Astrocyte (in vitro differentiated cells and primary cell): ENCODE measurements around the gene ZC3H12A. TPM values are rescaled to one million over a fixed set of nuclear protein-coding genes. Genes with fewer than 3 reads are reported as not detected.

Experiments
- DNase-seq: peaks from one replicate; pipeline ENCODE4 v3.0.0-alpha.2; 2010; ENCODE audit warnings: low read depth
- FAIRE-seq: peaks from 2 replicates; lab custom pipeline; 2011; peaks lifted over from hg19 to GRCh38; lab: Jason Lieb, UNC
- H2AFZ ChIP-seq: 2 replicates; pipeline ENCODE4 v1.6.0; 2012; ENCODE audit warnings: low read depth, low read length, inconsistent platforms
- H3K27ac ChIP-seq: 2 replicates; pipeline ENCODE4 v1.5.1; 2011; ENCODE audit warnings: low read depth, low read length, inconsistent platforms
- H3K27me3 ChIP-seq: 2 replicates; pipeline ENCODE4 v1.6.0; 2011; ENCODE audit warnings: low read length, inconsistent platforms; ENCODE audit not compliant: insufficient read depth
- H3K36me3 ChIP-seq: 2 replicates; pipeline ENCODE4 v1.5.1; 2011; ENCODE audit warnings: low read length, inconsistent platforms; ENCODE audit not compliant: insufficient read depth
- H3K4me1 ChIP-seq: 2 replicates; pipeline ENCODE4 v1.5.1; 2011; ENCODE audit warnings: low read length, inconsistent platforms; ENCODE audit not compliant: insufficient read depth
- H3K4me2 ChIP-seq: 2 replicates; pipeline ENCODE4 v1.6.0; 2012; ENCODE audit warnings: low read length, inconsistent platforms
- H3K4me3 ChIP-seq: 2 replicates; pipeline ENCODE4 v1.5.1; 2011; ENCODE audit warnings: low read depth, mild to moderate bottlenecking, low read length, inconsistent platforms; ENCODE audit not compliant: insufficient read depth
- H3K79me2 ChIP-seq: 2 replicates; pipeline ENCODE4 v1.6.0; 2012; ENCODE audit warnings: mild to moderate bottlenecking, low read length, inconsistent platforms; ENCODE audit not compliant: insufficient read depth
- H3K9ac ChIP-seq: 2 replicates; pipeline ENCODE4 v1.6.0; 2012; ENCODE audit warnings: mild to moderate bottlenecking, low read length, inconsistent platforms
- H3K9me3 ChIP-seq: 2 replicates; pipeline ENCODE4 v1.5.1; 2012; ENCODE audit warnings: low read depth, mild to moderate bottlenecking, low read length, inconsistent platforms; ENCODE audit not compliant: insufficient read depth
- H4K20me1 ChIP-seq: 2 replicates; pipeline ENCODE4 v1.6.0; 2012; ENCODE audit warnings: low read length, inconsistent platforms; ENCODE audit not compliant: insufficient read depth
- H3K27ac Mint-ChIP-seq: one replicate; pipeline ENCODE4 v1.8.0; 2021; ENCODE audit warnings: mild to moderate bottlenecking, mixed read lengths; ENCODE audit not compliant: unreplicated experiment
- H3K27me3 Mint-ChIP-seq: one replicate; pipeline ENCODE4 v1.8.0; 2021; ENCODE audit warnings: low read depth, mixed read lengths; ENCODE audit not compliant: unreplicated experiment
- H3K36me3 Mint-ChIP-seq: one replicate; pipeline ENCODE4 v1.8.0; 2021; ENCODE audit warnings: low read depth, mixed read lengths; ENCODE audit not compliant: unreplicated experiment
- H3K4me1 Mint-ChIP-seq: one replicate; pipeline ENCODE4 v1.8.0; 2021; ENCODE audit warnings: low read depth, mixed read lengths; ENCODE audit not compliant: unreplicated experiment
- H3K4me3 Mint-ChIP-seq: one replicate; pipeline ENCODE4 v1.8.0; 2021; ENCODE audit warnings: mild to moderate bottlenecking, moderate library complexity, mixed read lengths; ENCODE audit not compliant: unreplicated experiment
- H3K9me3 Mint-ChIP-seq: one replicate; pipeline ENCODE4 v1.8.0; 2021; ENCODE audit warnings: mild to moderate bottlenecking, mixed read lengths; ENCODE audit not compliant: unreplicated experiment
- EZH2 ChIP-seq: IDR thresholded peaks from 2 replicates; pipeline ENCODE4 v1.6.1; 2012; ENCODE audit warnings: mild to moderate bottlenecking, low read length, inconsistent platforms; ENCODE audit not compliant: insufficient read depth
- total RNA-seq: library from RNA; stranded (reverse); gene quantifications from 2 replicates; pipeline ENCODE4 v1.2.1, GENCODE V29; 2021
- TF ChIP-seq, protein P1 (sequence below): IDR thresholded peaks from 2 replicates; pipeline ENCODE4 v1.5.1; 2011; ENCODE audit warnings: low read depth, mild to moderate bottlenecking, inconsistent platforms, low read length, moderate library complexity; ENCODE audit not compliant: insufficient read depth

The ZC3H12A gene
- total RNA-seq, 1 donor from 2014 or later: 12.1 TPM

DNA sequence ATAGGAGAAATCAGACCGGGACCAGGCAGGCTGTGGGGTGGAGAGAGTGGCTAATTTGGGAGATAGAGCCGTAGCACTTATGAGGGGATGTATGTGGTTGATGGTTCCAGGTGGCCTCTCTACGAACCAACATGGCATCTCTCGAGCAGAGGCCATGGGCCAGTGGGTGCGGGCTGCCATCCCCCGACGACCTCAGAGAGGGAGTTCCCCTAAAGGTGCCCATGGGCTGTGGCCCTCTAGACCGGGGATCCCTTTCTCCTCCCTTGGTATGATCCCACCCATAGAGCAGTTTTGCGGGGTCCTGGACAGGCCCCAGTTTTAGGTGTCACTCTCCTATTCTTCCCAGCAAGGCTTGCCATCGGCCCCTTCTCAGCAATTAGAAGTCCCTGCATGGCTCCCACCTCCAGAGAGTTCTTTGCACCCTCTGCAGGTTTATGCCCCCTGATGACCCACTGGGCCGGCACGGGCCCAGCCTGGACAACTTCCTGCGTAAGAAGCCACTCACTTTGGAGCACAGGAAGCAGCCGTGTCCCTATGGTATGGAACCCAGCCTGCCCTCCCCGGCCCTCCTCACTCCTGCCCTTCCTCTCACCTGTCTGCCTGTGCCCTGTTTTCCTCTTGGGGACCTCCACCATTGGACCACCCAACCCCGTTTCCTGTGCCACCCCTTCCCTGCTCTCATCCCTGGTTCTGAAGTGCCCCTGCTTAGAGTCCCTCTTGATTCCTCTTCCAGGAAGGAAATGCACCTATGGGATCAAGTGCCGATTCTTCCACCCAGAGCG, 7.8 kb downstream of the ZC3H12A start:
- H3K36me3 ChIP-seq: peaks cover 34% of the 10 kb centered on the region
- H3K4me1 Mint-ChIP-seq: peaks cover 25% of the 10 kb centered on the region
- TF ChIP-seq EZH2: no peak
- TF ChIP-seq, protein P1, sequence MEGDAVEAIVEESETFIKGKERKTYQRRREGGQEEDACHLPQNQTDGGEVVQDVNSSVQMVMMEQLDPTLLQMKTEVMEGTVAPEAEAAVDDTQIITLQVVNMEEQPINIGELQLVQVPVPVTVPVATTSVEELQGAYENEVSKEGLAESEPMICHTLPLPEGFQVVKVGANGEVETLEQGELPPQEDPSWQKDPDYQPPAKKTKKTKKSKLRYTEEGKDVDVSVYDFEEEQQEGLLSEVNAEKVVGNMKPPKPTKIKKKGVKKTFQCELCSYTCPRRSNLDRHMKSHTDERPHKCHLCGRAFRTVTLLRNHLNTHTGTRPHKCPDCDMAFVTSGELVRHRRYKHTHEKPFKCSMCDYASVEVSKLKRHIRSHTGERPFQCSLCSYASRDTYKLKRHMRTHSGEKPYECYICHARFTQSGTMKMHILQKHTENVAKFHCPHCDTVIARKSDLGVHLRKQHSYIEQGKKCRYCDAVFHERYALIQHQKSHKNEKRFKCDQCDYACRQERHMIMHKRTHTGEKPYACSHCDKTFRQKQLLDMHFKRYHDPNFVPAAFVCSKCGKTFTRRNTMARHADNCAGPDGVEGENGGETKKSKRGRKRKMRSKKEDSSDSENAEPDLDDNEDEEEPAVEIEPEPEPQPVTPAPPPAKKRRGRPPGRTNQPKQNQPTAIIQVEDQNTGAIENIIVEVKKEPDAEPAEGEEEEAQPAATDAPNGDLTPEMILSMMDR: no peak
- H3K79me2 ChIP-seq: peaks cover 49% of the 10 kb centered on the region
- H4K20me1 ChIP-seq: peaks cover 75% of the 10 kb centered on the region
- no peak overlapping the region for H3K27ac Mint-ChIP-seq
- no peak overlapping the region for H3K27ac ChIP-seq
- H3K9ac ChIP-seq: no peak overlapping the region
- FAIRE-seq (no peak), DNase-seq (no peak)
- no peak overlapping the region for H2AFZ ChIP-seq
- no peak overlapping the region for H3K4me3 ChIP-seq
- H3K9me3 ChIP-seq: no peaks in the 10 kb centered on the region
- H3K27me3 Mint-ChIP-seq: no peaks in the 10 kb centered on the region
- peaks cover 47% of the 10 kb centered on the region for H3K4me1 ChIP-seq
- H3K4me2 ChIP-seq: no peak overlapping the region
- H3K9me3 Mint-ChIP-seq: no peaks in the 10 kb centered on the region
- peaks cover 7% of the 10 kb centered on the region for H3K36me3 Mint-ChIP-seq
- H3K27me3 ChIP-seq: no peaks in the 10 kb centered on the region
- no peak overlapping the region for H3K4me3 Mint-ChIP-seq

DNA sequence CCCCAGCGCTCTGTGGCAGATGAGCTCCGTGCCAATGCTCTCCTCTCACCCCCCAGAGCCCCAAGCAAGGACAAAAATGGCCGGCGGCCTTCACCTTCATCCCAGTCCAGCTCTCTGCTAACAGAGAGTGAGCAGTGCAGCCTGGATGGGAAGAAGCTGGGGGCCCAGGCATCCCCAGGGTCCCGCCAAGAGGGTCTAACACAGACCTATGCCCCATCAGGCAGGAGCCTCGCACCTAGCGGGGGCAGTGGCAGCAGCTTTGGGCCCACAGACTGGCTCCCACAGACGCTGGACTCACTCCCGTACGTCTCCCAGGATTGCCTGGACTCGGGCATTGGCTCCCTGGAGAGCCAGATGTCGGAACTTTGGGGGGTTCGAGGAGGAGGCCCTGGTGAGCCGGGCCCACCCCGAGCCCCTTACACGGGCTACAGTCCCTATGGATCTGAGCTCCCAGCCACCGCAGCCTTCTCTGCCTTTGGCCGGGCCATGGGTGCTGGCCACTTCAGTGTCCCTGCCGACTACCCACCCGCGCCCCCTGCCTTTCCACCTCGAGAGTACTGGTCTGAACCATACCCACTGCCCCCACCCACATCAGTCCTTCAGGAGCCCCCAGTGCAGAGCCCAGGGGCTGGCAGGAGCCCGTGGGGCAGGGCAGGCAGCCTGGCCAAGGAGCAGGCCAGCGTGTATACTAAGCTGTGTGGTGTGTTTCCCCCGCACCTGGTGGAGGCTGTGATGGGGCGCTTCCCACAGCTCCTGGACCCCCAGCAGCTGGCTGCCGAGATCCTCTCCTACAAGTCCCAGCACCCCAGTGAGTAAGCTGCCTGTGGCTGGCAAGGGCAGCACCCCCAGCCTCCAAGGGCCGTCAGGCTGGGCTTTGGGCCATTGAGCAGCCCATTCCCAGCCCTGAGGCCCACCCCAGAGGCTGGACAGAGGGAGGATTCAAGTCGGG, 8.7 kb downstream of the ZC3H12A start:
- Histone ChIP-seq H3K36me3 (peaks cover 34% of the 10 kb centered on the region), H4K20me1 (peaks cover 67% of the 10 kb centered on the region), H3K4me1 (peaks cover 40% of the 10 kb centered on the region), H3K4me2 (no peak overlapping the region), H3K4me3 (no peak overlapping the region), H3K27ac (no peak overlapping the region), H3K9me3 (no peaks in the 10 kb centered on the region), H2AFZ (no peak overlapping the region), H3K27me3 (no peaks in the 10 kb centered on the region), H3K79me2 (peaks cover 40% of the 10 kb centered on the region), H3K9ac (no peak overlapping the region)
- no peak overlapping the region for H3K4me3 Mint-ChIP-seq
- FAIRE-seq (no peak), DNase-seq (no peak)
- TF ChIP-seq, protein P1: no peak
- no peak for TF ChIP-seq EZH2
- no peak overlapping the region for H3K27ac Mint-ChIP-seq
- no peaks in the 10 kb centered on the region for H3K27me3 Mint-ChIP-seq
- H3K36me3 Mint-ChIP-seq: peaks cover 4% of the 10 kb centered on the region
- H3K4me1 Mint-ChIP-seq: peaks cover 24% of the 10 kb centered on the region
- H3K9me3 Mint-ChIP-seq: no peaks in the 10 kb centered on the region
